ENCODE measurements around the gene BNIP3. TPM values are rescaled to one million over a fixed set of nuclear protein-coding genes. Genes with fewer than 3 reads are reported as not detected.

The BNIP3 gene
- total RNA-seq, 1 donor from 2014 or later = 84.0 TPM

DNA sequence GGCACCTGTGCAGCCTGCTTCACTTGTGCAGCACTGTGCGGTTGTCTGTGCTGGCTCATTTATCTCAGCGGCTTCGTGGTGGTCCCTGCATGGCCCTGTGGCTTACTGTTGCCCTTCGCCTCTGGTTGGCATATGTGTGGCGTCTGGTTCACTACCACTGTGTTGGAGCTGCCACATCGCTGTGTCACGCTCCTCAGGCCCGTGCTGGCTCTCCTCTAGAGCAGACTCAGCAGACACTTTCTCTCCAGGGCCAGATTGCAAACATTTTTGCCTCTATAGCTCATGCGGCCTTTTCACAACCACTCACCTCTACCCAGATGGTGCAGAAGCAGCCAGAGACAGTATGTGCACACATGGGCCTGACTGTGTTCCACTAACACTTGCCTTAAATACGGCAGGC lies 43.0 kb downstream of the BNIP3 start:
- H3K27me3 ChIP-seq (ENCODE audit: control insufficient read depth, insufficient read depth, low read length) = no peaks in the 10 kb centered on the region
- FAIRE-seq (no peak), DNase-seq (ENCODE audit: low read depth) (no peak)
- peaks cover 19% of the 10 kb centered on the region for H3K36me3 ChIP-seq (ENCODE audit: control insufficient read depth, insufficient read depth, low read length)
- TF ChIP-seq, protein P1, sequence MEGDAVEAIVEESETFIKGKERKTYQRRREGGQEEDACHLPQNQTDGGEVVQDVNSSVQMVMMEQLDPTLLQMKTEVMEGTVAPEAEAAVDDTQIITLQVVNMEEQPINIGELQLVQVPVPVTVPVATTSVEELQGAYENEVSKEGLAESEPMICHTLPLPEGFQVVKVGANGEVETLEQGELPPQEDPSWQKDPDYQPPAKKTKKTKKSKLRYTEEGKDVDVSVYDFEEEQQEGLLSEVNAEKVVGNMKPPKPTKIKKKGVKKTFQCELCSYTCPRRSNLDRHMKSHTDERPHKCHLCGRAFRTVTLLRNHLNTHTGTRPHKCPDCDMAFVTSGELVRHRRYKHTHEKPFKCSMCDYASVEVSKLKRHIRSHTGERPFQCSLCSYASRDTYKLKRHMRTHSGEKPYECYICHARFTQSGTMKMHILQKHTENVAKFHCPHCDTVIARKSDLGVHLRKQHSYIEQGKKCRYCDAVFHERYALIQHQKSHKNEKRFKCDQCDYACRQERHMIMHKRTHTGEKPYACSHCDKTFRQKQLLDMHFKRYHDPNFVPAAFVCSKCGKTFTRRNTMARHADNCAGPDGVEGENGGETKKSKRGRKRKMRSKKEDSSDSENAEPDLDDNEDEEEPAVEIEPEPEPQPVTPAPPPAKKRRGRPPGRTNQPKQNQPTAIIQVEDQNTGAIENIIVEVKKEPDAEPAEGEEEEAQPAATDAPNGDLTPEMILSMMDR (IDR thresholded peaks at IDR 0.05; ENCODE audit: insufficient read depth, low read length, severe bottlenecking) = no peak
- H3K4me3 ChIP-seq (ENCODE audit: low read depth, low read length) = no peak overlapping the region

DNA sequence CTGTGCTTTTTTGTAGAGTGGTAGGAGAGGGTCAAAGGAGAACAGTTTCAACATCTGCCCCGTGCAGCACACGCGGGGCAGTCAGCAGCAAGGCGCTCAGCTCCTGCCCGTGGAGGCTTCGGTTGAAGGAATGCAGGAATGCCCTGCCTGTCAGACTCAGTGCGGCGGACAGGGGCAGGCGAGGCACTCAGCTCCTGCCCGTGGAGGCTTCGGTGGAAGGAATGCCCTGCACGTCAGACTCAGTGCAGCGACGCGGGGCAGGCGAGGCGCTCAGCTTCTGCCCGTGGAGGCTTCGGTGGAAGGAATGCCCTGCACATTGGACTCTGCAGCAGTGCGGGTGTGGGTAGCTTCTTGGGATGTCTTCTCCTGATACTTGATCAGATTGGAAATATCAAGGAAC lies 43.9 kb downstream of the BNIP3 start:
- Histone ChIP-seq H3K27me3 (ENCODE audit: control insufficient read depth, insufficient read depth, low read length) (no peaks in the 10 kb centered on the region), H3K36me3 (ENCODE audit: control insufficient read depth, insufficient read depth, low read length) (peaks cover 17% of the 10 kb centered on the region), H3K4me3 (ENCODE audit: low read depth, low read length) (no peak overlapping the region)
- no peak for FAIRE-seq
- TF ChIP-seq, protein P1 (IDR thresholded peaks at IDR 0.05; ENCODE audit: insufficient read depth, low read length, severe bottlenecking) = no peak
- DNase-seq (ENCODE audit: low read depth) = no peak

DNA sequence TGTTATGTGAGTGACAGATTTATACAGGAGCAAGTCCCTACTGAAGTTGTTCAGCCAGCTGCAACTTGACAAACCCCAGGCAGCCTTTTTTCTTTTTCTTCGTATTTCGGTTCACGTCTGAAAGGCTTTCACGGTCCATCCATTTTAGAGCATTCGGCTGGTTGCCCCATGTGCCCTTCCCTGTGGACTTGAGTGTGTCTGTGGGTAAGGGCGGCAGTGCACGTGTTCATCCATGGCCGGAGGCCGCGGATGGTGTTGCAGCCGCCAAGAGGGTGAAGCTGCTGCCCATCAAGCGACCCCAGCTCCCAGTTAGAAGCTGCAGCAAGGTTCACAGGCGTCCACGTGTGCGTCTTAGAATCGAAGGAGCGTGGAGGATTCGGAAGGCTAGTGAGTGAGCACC lies 45.0 kb downstream of the BNIP3 start:
- DNase-seq (ENCODE audit: low read depth) = no peak
- TF ChIP-seq, protein P1 (IDR thresholded peaks at IDR 0.05; ENCODE audit: insufficient read depth, low read length, severe bottlenecking) = no peak
- no peaks in the 10 kb centered on the region for H3K27me3 ChIP-seq (ENCODE audit: control insufficient read depth, insufficient read depth, low read length)
- no peak overlapping the region for H3K4me3 ChIP-seq (ENCODE audit: low read depth, low read length)
- H3K36me3 ChIP-seq (ENCODE audit: control insufficient read depth, insufficient read depth, low read length) = peaks cover 16% of the 10 kb centered on the region
- FAIRE-seq = no peak

DNA sequence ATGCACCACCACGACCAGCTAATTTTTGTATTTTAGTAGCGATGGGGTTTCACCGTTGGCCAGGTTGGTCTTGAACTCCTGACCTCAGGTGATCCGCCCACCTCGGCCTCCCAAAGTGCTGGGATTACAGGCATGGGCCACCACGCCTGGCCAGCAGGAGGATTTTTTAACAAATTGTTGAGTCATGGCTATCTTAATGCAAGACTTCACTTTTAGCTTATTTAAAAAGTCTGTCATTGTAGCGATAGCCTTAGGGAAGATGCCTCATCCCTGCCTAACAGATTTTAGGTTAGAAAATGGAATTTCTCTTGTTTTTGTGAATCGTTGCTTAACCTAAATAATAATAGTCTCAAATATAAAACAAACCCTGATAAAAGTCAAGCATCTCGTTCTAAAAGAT lies 45.4 kb downstream of the BNIP3 start:
- Histone ChIP-seq H3K4me3 (ENCODE audit: low read depth, low read length) (no peak overlapping the region), H3K27me3 (ENCODE audit: control insufficient read depth, insufficient read depth, low read length) (no peaks in the 10 kb centered on the region), H3K36me3 (ENCODE audit: control insufficient read depth, insufficient read depth, low read length) (peaks cover 16% of the 10 kb centered on the region)
- DNase-seq (ENCODE audit: low read depth) (no peak), FAIRE-seq (no peak)
- TF ChIP-seq, protein P1 (IDR thresholded peaks at IDR 0.05; ENCODE audit: insufficient read depth, low read length, severe bottlenecking) = no peak

DNA sequence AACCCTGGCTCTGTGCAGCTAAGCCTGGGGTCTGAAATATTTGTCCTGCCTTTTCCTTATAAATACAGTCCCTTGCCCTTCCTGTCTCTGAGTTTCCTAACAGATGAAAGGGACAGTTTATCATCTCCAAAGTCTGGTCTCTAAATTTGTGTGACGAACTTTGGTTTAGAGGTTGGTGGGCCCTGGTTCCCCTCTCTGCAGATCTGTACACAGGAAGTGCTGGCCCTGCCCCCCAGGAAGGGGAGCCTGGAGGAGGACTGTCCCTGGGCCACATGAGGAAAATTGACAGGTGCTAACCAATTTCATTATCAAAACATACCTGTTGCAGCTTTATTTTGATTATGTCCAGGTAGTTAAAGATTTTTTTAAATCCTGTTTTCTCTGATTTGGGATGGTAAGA lies 46.5 kb downstream of the BNIP3 start:
- no peak for FAIRE-seq
- H3K36me3 ChIP-seq (ENCODE audit: control insufficient read depth, insufficient read depth, low read length) = peaks cover 14% of the 10 kb centered on the region

DNA sequence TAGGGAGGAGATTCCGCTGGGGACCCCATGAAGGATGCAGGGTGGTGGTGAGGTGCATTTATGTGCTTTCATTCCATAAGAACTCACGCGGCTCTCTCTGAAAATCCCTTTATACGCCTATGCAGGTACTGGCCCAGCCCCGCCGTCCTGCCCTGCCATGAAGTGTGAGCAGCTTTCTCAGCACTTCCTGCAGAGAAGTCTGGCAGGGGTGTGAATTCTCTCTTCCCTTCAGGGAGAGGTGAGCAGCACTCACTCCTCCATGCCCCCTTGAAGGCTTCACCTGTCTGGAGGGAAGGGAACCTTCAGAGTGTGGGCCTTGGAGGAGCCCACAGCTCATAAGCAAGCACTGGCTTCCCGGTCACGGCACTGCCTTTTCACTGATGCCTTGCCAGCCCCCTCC lies 47.0 kb downstream of the BNIP3 start:
- Histone ChIP-seq H3K4me3 (ENCODE audit: low read depth, low read length) (no peak overlapping the region), H3K36me3 (ENCODE audit: control insufficient read depth, insufficient read depth, low read length) (peaks cover 14% of the 10 kb centered on the region), H3K27me3 (ENCODE audit: control insufficient read depth, insufficient read depth, low read length) (no peaks in the 10 kb centered on the region)
- TF ChIP-seq, protein P1 (IDR thresholded peaks at IDR 0.05; ENCODE audit: insufficient read depth, low read length, severe bottlenecking) = no peak
- no peak for DNase-seq (ENCODE audit: low read depth)
- no peak for FAIRE-seq

More for the DNA sequence above, 46.5 kb downstream of the BNIP3 start:
- Histone ChIP-seq H3K27me3 (ENCODE audit: control insufficient read depth, insufficient read depth, low read length) (no peaks in the 10 kb centered on the region), H3K4me3 (ENCODE audit: low read depth, low read length) (no peak overlapping the region)
- TF ChIP-seq, protein P1 (IDR thresholded peaks at IDR 0.05; ENCODE audit: insufficient read depth, low read length, severe bottlenecking) = no peak
- DNase-seq (ENCODE audit: low read depth) = no peak

Measured in bronchial epithelial cell (primary cell).